K562 (cell line): Measurements from ENCODE around the gene COL15A1. TPM values are rescaled to one million over a fixed set of nuclear protein-coding genes. Genes with fewer than 3 reads are reported as not detected.

Source experiments
- ATAC-seq: fragments of 200-7000 bp; cut with Tn5 transposase; 3 replicates; pipeline ENCODE4 v1.9.1; 2020; ENCODE audit warnings: moderate library complexity
- BruUV-seq: library from RNA; stranded (reverse); fragments of 400-500 nt; replicated peaks from 2 replicates; lab custom pipeline; 2021; lab: Mats Ljungman, UMichigan
- CTCF ChIA-PET: fragments of 300-600 bp; formaldehyde crosslinking; extraction: SDS; loops from one replicate; lab custom pipeline; 2021; ENCODE audit warnings: low intra/inter-chr PET ratio; lab: Yijun Ruan, JAX
- POLR2A ChIA-PET: fragments of 300-600, 350-650 bp; sonication (Branson Sonifier 250); formaldehyde crosslinking; extraction: SDS; loops from one replicate; lab custom pipeline; 2021; ENCODE audit warnings: antibody characterized with exemption, inconsistent platforms; lab: Yijun Ruan, JAX
- DNase-seq, 4 experiments: peaks; one replicate each; pipeline versions ENCODE4 v3.0.0 to v3.0.0-alpha.2; 2011 to 2018; ENCODE audit warnings: low spot score in 3 of 4, mixed read lengths in 3 of 4; ENCODE audit errors: extremely low read depth in 1 of 4
- FAIRE-seq: peaks from 2 replicates; lab custom pipeline; 2011; peaks lifted over from hg19 to GRCh38; lab: Jason Lieb, UNC
- H2AFZ ChIP-seq: 2 replicates; pipeline ENCODE4 v1.6.0; 2011; ENCODE audit warnings: low read depth, low read length, control low read depth, inconsistent platforms
- H3K27ac ChIP-seq: fragments of 200-600 bp; 3 replicates; pipeline ENCODE4 v1.8.0; 2011; ENCODE audit warnings: low read depth, mild to moderate bottlenecking, control low read depth, inconsistent platforms, low read length, moderate library complexity, mixed read lengths; ENCODE audit errors: extremely low read depth
- H3K27me3 ChIP-seq, 2 experiments: fragments of 300-600 bp in 1 of 2; 2 replicates in 1 of 2; 3 replicates in 1 of 2; pipeline versions ENCODE4 v1.6.0 to v1.8.0; 2011; ENCODE audit warnings: inconsistent platforms in 2 of 2, low read length in 2 of 2, mild to moderate bottlenecking in 1 of 2, mixed read lengths in 1 of 2, moderate library complexity in 1 of 2; ENCODE audit not compliant: control insufficient read depth in 2 of 2, insufficient read depth in 2 of 2
- H3K36me3 ChIP-seq: fragments of 300-600 bp; 3 replicates; pipeline ENCODE4 v1.8.0; 2011; ENCODE audit warnings: mild to moderate bottlenecking, low read length, inconsistent platforms; ENCODE audit not compliant: control insufficient read depth, insufficient read depth
- H3K4me1 ChIP-seq, 2 experiments: fragments of 200-600 bp in 1 of 2; replicated peaks in 1 of 2; 2 replicates in 1 of 2; 3 replicates in 1 of 2; pipeline versions ENCODE4 v1.5.1 to v1.8.0; 2011; ENCODE audit warnings: inconsistent platforms in 2 of 2, low read length in 2 of 2, mild to moderate bottlenecking in 1 of 2, mixed read lengths in 1 of 2, moderate library complexity in 1 of 2; ENCODE audit not compliant: control insufficient read depth in 2 of 2, insufficient read depth in 2 of 2
- H3K4me2 ChIP-seq: 2 replicates; pipeline ENCODE4 v1.6.1; 2011; ENCODE audit warnings: low read length, control low read depth, inconsistent platforms, mixed read lengths; ENCODE audit not compliant: insufficient read depth
- H3K4me3 ChIP-seq: fragments of 200-600 bp; sonication (generic), shearing (Covaris generic); 2 replicates; pipeline ENCODE4 v1.5.1; 2016; ENCODE audit warnings: control low read depth, inconsistent platforms
- H3K79me2 ChIP-seq: fragments of 200-600 bp; 3 replicates; pipeline ENCODE4 v1.8.0; 2011; ENCODE audit warnings: low read length, inconsistent platforms; ENCODE audit not compliant: control insufficient read depth, insufficient read depth
- H3K9ac ChIP-seq, 2 experiments: 2 replicates each; pipeline versions ENCODE4 v1.6.0 to v1.6.1; 2011; ENCODE audit warnings: low read depth in 2 of 2, low read length in 2 of 2, control low read depth in 1 of 2, inconsistent platforms in 1 of 2, mild to moderate bottlenecking in 1 of 2, mixed read lengths in 1 of 2; ENCODE audit not compliant: insufficient read depth in 1 of 2
- H3K9me1 ChIP-seq: one replicate; pipeline ENCODE4 v1.6.0; 2011; ENCODE audit warnings: inconsistent platforms, mild to moderate bottlenecking, low read length, moderate library complexity; ENCODE audit not compliant: control insufficient read depth, insufficient read depth
- H3K9me3 ChIP-seq: replicated peaks from 2 replicates; pipeline ENCODE4 v1.5.1; 2011; ENCODE audit warnings: low read depth, low read length, inconsistent platforms; ENCODE audit not compliant: control insufficient read depth, insufficient read depth
- H4K20me1 ChIP-seq: replicated peaks from 2 replicates; pipeline ENCODE4 v1.6.1; 2011; ENCODE audit warnings: low read length, inconsistent platforms, mixed read lengths; ENCODE audit not compliant: control insufficient read depth, insufficient read depth
- CBFA2T3 ChIP-seq: fragments of 450-650 bp; IDR thresholded peaks from 2 replicates; pipeline ENCODE4 v1.6.1; 2017
- EGR1 ChIP-seq: fragments of 450-650 bp; conservative IDR thresholded peaks from 2 replicates; pipeline ENCODE4 v1.6.1; 2017; ENCODE audit warnings: mild to moderate bottlenecking
- ETV5 ChIP-seq: sonication (generic); formaldehyde crosslinking; IDR thresholded peaks from 2 replicates; pipeline ENCODE4 v1.4.0; 2020; ENCODE audit warnings: low read depth, mild to moderate bottlenecking, missing genetic modification reagents
- EWSR1 ChIP-seq: fragments of 450-650 bp; IDR thresholded peaks from 2 replicates; pipeline ENCODE4 v1.6.1; 2018; ENCODE audit warnings: borderline replicate concordance, mild to moderate bottlenecking, low read depth, moderate library complexity; ENCODE audit not compliant: partially characterized antibody
- KAT7 ChIP-seq: sonication (generic); formaldehyde crosslinking; IDR thresholded peaks from 2 replicates; pipeline ENCODE4 v1.8.0; 2022; ENCODE audit warnings: missing genetic modification reagents, mild to moderate bottlenecking, borderline replicate concordance
- L3MBTL2 ChIP-seq: fragments of 450-650 bp; IDR thresholded peaks from 2 replicates; pipeline ENCODE4 v1.6.1; 2016; ENCODE audit warnings: mild to moderate bottlenecking, moderate library complexity
- MYC ChIP-seq, 2 experiments: fragments of 250-450 bp in 1 of 2; sonication (Bioruptor Pico) in 1 of 2; IDR thresholded peaks; 2 replicates each; pipeline versions ENCODE4 v1.5.1 to v1.6.1; 2012 to 2021; ENCODE audit warnings: low read depth in 2 of 2, borderline replicate concordance in 1 of 2, improper control_type of control experiment in 1 of 2, low read length in 1 of 2, mild to moderate bottlenecking in 1 of 2, moderate library complexity in 1 of 2
- RBM25 ChIP-seq: fragments of 200-400 bp; formaldehyde crosslinking; IDR thresholded peaks from 2 replicates; pipeline ENCODE4 v1.6.1; 2018; ENCODE audit warnings: low read length, low read depth, moderate library complexity; ENCODE audit not compliant: severe bottlenecking
- SP2 ChIP-seq: IDR thresholded peaks from 2 replicates; pipeline ENCODE4 v1.6.1; 2011; ENCODE audit warnings: mild to moderate bottlenecking, low read depth, low read length, moderate library complexity; ENCODE audit not compliant: poor library complexity, severe bottlenecking; ENCODE audit errors: extremely low read depth
- TCF3 ChIP-seq: sonication (generic); formaldehyde crosslinking; IDR thresholded peaks from 2 replicates; pipeline ENCODE4 v1.4.0; 2020; ENCODE audit warnings: mild to moderate bottlenecking, missing genetic modification reagents
- WGBS: fragments of 100-300 bp; shearing (Covaris generic); methylation state at CpG from one replicate; pipeline ENCODE4 v1.1.6; 2016; ENCODE audit warnings: low coverage, mixed read lengths; ENCODE audit not compliant: insufficient coverage; ENCODE audit errors: missing lambda C conversion rate; 5-methylcytosine and 5-hydroxymethylcytosine counted together
- in situ Hi-C: fragments of 300-500 bp; cut with MboI; formaldehyde crosslinking; loops from 4 replicates; pipeline ENCODE4 v1.15.0; 2018; ENCODE audit warnings: inconsistent platforms, mixed read lengths
- intact Hi-C: fragments of 100-400 bp; cut with micrococcal nuclease; formaldehyde crosslinking; loops from 2 replicates; pipeline ENCODE4 v1.14.2; 2022
- polyA plus RNA-seq, 8 experiments: library from polyadenylated mRNA; depleted of rRNA in 4 of 8; stranded (reverse) in 5 of 8; unstranded in 3 of 8; fragments of >200 nt; fragmentation: Nextera tagmentation in 2 of 8; fragmentation: Illumina TruSeq in 1 of 8; extraction: Ambion mirVana in 2 of 8; extraction: Trizol in 1 of 8; gene quantifications; 2 replicates each; pipeline versions ENCODE4 v1.2.1 to v1.2.3, GENCODE V29; 2011 to 2014; ENCODE audit warnings: inconsistent platforms in 1 of 8, missing spikeins in 1 of 8
- total RNA-seq, 7 experiments: library from RNA; depleted of rRNA in 6 of 7; stranded (reverse); fragments of >200 nt in 6 of 7; fragmentation: Illumina TruSeq in 2 of 7; extraction: Trizol in 2 of 7; gene quantifications; 2 replicates each; pipeline versions ENCODE4 v1.2.1 to v1.2.3, GENCODE V29; 2011 to 2021; ENCODE audit warnings: low replicate concordance in 1 of 7
- TF ChIP-seq, protein P1 (sequence below), 2 experiments: fragments of 250-450 bp in 1 of 2; fragments of 450-650 bp in 1 of 2; sonication (Bioruptor Pico) in 1 of 2; IDR thresholded peaks; 2 replicates each; pipeline versions ENCODE4 v1.6.1 to v1.8.0; 2016 to 2021; ENCODE audit warnings: mild to moderate bottlenecking in 2 of 2, moderate library complexity in 2 of 2, missing compliant biosample characterization in 1 of 2, missing genetic modification characterization in 1 of 2
- TF ChIP-seq, protein P2 (sequence below), 2 experiments: fragments of 450-650 bp; conservative IDR thresholded peaks; 2 replicates each; pipeline ENCODE4 v1.6.1; 2017; ENCODE audit warnings: mild to moderate bottlenecking in 2 of 2, moderate library complexity in 2 of 2
- TF ChIP-seq, protein P3 (sequence below): sonication (generic); formaldehyde crosslinking; IDR thresholded peaks from 2 replicates; pipeline ENCODE4 v1.5.0; 2020; ENCODE audit warnings: missing genetic modification reagents

The COL15A1 gene
- total and polyA plus RNA-seq, 9 of the 15 experiments (the other 6 are each of a cell fraction or from before 2014, with no cell fraction given), result 0.46 to 5.1 (median 2.6) TPM

DNA sequence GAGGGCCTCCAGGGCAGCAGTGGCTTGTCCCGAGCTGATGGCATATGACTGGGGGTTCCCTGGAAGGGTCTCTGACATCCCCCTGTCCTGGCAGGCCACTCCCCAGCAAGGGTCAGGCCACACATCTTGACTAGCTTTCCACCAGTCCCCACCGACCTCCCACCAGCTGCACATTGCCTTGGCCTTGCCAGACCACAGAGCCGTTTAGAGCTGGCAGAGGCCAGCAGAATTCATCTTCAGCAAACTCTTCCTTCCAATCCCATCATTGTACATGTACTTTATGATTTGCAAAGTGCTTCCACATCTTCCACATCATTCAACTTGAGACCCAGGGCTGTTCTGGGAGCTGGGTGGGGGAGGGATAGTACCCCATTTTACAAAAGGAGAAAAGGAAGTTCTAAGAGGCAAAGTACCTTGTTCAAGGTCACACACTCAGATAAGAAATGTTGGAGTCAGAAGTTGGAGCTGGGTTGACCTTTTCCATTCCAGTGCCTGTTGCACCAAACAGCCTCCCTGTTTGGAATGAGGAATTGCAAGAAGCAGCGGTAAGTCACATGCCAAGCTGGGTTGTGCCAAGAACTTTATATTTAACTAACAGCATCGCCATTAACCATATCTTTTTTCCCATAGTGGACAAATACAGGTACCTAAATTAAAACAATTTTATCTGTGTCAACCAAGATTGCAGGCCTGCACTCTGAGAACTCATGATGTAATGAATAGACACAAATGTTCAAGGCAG, 25.8 kb upstream of the COL15A1 start (continued):
- TF ChIP-seq, protein P1, sequence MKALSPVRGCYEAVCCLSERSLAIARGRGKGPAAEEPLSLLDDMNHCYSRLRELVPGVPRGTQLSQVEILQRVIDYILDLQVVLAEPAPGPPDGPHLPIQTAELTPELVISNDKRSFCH (CRISPR knock-in tag; IDR thresholded peaks at IDR 0.05), result no peak
- TF ChIP-seq, protein P1 (tag; IDR thresholded peaks at IDR 0.05), result peak; percentile 86
- no peak for TF ChIP-seq RBM25
- TF ChIP-seq KAT7 (CRISPR knock-in tag), result 0 out of 2 replicates have a peak, but pooled peaks have one; percentile 25
- TF ChIP-seq TCF3, result peak; percentile 36; the same call in 1 of the 2 replicates
- TF ChIP-seq EWSR1, result no peak

DNA sequence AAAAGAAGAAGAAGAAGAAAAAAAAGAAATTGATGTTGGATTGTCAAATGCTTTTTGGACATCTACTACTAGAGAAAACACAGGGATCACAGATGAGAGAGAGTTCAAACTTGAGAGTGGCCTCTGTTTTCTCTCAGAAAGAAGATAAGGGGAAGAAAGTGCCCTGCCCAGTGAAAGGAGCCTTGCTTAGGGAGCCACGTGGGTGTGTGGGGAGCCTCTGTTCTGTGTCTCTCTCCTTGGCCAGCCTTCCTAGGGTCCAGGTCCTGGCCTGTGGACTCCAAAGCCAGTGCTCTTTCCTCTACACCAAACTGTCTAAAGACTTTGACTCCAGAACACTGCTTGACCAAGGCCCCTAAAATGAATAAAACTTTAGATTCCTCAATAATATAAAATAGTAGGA, 22.0 kb upstream of the COL15A1 start:
- DNase-seq (peak; percentile 45 to 66 (median 54)), ATAC-seq (peak; percentile 67), FAIRE-seq (peak; percentile 59)
- POLR2A ChIA-PET, result interaction anchor here (0.6 kb wide), 1 partner anchor 52 kb away, joined by 3 read pairs; no protein-coding TSS in a partner anchor
- Histone ChIP-seq H4K20me1 (no peaks in the 10 kb centered on the region), H3K9me1 (no peaks in the 10 kb centered on the region), H3K4me2 (no peak overlapping the region; the same call in 1 of the 2 replicates), H3K9me3 (no peaks in the 10 kb centered on the region), H3K4me1 (peaks cover 18 to 23% of the 10 kb centered on the region in 2 experiments), H3K27me3 (no peaks in the 10 kb centered on the region), H3K9ac (no peak overlapping the region), H3K79me2 (no peaks in the 10 kb centered on the region), H2AFZ (peak overlapping the region; percentile 79; the same call in 1 of the 2 replicates), H3K4me3 (no peak overlapping the region), H3K36me3 (no peaks in the 10 kb centered on the region), H3K27ac (no peak overlapping the region; the same call in 1 of the 3 replicates)
- CTCF ChIA-PET, result no interaction called here
- in situ Hi-C loops, result no loop called here
- no TSS peak for BruUV-seq
- intact Hi-C loops, result no loop called here
- WGBS, result 0% methylated on average over 1 of the region's 1 CpG
- TF ChIP-seq, protein P2, sequence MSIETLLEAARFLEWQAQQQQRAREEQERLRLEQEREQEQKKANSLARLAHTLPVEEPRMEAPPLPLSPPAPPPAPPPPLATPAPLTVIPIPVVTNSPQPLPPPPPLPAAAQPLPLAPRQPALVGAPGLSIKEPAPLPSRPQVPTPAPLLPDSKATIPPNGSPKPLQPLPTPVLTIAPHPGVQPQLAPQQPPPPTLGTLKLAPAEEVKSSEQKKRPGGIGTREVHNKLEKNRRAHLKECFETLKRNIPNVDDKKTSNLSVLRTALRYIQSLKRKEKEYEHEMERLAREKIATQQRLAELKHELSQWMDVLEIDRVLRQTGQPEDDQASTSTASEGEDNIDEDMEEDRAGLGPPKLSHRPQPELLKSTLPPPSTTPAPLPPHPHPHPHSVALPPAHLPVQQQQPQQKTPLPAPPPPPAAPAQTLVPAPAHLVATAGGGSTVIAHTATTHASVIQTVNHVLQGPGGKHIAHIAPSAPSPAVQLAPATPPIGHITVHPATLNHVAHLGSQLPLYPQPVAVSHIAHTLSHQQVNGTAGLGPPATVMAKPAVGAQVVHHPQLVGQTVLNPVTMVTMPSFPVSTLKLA (conservative IDR thresholded peaks at IDR 0.05), result 0 out of 4 replicates have a peak, but pooled peaks of 1 of the 2 experiments have one; percentile 19
- TF ChIP-seq MYC (IDR thresholded peaks at IDR 0.05; ENCODE audit: low read depth, low read length) (0 out of 2 replicates have a peak, but pooled peaks have one; percentile 62), MYC (CRISPR knock-in tag; IDR thresholded peaks at IDR 0.05; ENCODE audit: borderline replicate concordance, low read depth) (no peak), ETV5 (CRISPR knock-in tag) (no peak), EGR1 (0 out of 2 replicates have a peak, but pooled peaks have one; percentile 11), L3MBTL2 (peak; percentile 45; the same call in 1 of the 2 replicates), SP2 (no peak), CBFA2T3 (peak; percentile 40; the same call in 1 of the 2 replicates)
- TF ChIP-seq, protein P1 (CRISPR knock-in tag; IDR thresholded peaks at IDR 0.05), result no peak
- TF ChIP-seq, protein P1 (tag; IDR thresholded peaks at IDR 0.05), result no peak
- TF ChIP-seq, protein P3, sequence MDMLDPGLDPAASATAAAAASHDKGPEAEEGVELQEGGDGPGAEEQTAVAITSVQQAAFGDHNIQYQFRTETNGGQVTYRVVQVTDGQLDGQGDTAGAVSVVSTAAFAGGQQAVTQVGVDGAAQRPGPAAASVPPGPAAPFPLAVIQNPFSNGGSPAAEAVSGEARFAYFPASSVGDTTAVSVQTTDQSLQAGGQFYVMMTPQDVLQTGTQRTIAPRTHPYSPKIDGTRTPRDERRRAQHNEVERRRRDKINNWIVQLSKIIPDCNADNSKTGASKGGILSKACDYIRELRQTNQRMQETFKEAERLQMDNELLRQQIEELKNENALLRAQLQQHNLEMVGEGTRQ, result peak; percentile 22; the same call in 1 of the 2 replicates
